ENCODE results near the gene MTERF4.

GRCh38 chr2:241067501-241068135 lies 34.5 kb downstream of the MTERF4 start:
- no peak for TF ChIP-seq SNAI2 (CRISPR knock-in tag; IDR thresholded peaks at IDR 0.05)
- no peak for TF ChIP-seq TSHZ2 (CRISPR knock-in tag; IDR thresholded peaks at IDR 0.05)
- no peak for TF ChIP-seq ZC3H10 (CRISPR knock-in tag; IDR thresholded peaks at IDR 0.05)
- TF ChIP-seq CSRNP3 (CRISPR knock-in tag; IDR thresholded peaks at IDR 0.05), result no peak
